Activated naive CD4-positive, alpha-beta T cell treated with anti-CD3 and anti-CD28 coated beads for 36 hours (primary cell): ENCODE measurements around the gene SPG21. TPM values are rescaled to one million over a fixed set of nuclear protein-coding genes. Genes with fewer than 3 reads are reported as not detected.

Experiments
- CTCF ChIA-PET: fragments of 350-600 bp; sonication (Branson Sonifier 250); formaldehyde crosslinking; loops from one replicate; lab custom pipeline; 2021; ENCODE audit warnings: antibody characterized with exemption; lab: Charles Lee
- DNase-seq: peaks from one replicate; pipeline ENCODE4 v3.0.0-alpha.2; 2020
- H3K27ac Mint-ChIP-seq: one replicate; pipeline ENCODE4 v1.8.0; 2021; ENCODE audit warnings: mild to moderate bottlenecking, mixed read lengths
- H3K27me3 Mint-ChIP-seq: one replicate; pipeline ENCODE4 v1.8.0; 2021; ENCODE audit warnings: low read depth, mixed read lengths
- H3K36me3 Mint-ChIP-seq: one replicate; pipeline ENCODE4 v1.8.0; 2021; ENCODE audit warnings: low read depth, mixed read lengths
- H3K4me1 Mint-ChIP-seq: one replicate; pipeline ENCODE4 v1.8.0; 2021; ENCODE audit warnings: low read depth, mixed read lengths
- H3K4me3 Mint-ChIP-seq: one replicate; pipeline ENCODE4 v1.8.0; 2021; ENCODE audit warnings: mild to moderate bottlenecking, moderate library complexity, mixed read lengths
- H3K9me3 Mint-ChIP-seq: one replicate; pipeline ENCODE4 v1.8.0; 2021; ENCODE audit warnings: mixed read lengths
- intact Hi-C: fragments of 100-400 bp; cut with micrococcal nuclease; formaldehyde crosslinking; loops from one replicate; pipeline ENCODE4 v1.15.1; 2023
- total RNA-seq, 2 experiments: library from RNA; stranded (reverse); gene quantifications; one replicate each; pipeline ENCODE4 v1.2.3, GENCODE V29; 2021

SPG21 gene
- total RNA-seq, 2 experiments from 2014 or later: 67.7 to 68.0 TPM

- Mint-ChIP-seq H3K9me3 (no peaks in the 10 kb centered on the region), H3K27me3 (no peaks in the 10 kb centered on the region), H3K27ac (no peak overlapping the region), H3K36me3 (no peaks in the 10 kb centered on the region), H3K4me3 (no peak overlapping the region), H3K4me1 (no peaks in the 10 kb centered on the region)
- intact Hi-C loops: no loop called here
- CTCF ChIA-PET: no interaction called here
- no peak for DNase-seq
Measured at GRCh38 chr15:64930778-64931371, 58.8 kb downstream of the SPG21 start.

DNA sequence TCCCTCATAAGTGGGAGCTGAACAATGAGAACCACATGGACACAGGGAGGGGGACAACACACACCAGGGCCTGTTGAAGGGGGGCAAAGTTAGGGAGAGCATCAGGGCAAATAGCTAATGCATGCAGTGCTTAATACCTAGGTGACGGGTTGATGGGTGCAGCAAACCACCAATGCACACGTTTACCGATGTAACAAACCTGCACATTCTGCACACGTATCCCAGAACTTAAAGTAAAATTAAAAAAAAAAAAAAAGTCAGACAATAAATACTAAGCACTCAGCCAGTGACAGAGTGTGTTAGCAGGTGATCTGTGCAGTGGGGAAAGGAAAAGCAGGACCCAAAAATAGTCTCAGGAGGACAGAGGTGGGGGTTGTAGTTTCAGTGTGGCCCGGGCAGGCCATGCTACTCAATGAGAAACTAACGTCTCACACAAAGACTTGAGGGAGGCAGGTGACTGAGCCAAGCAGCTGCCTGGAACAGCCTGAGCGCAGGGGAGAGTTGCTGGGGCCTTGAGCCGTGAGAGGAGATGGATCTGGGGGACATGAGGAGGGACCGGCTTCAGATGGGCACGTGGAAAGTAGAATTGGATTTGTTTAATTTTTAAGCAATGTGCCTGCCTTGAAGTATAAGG, 59.6 kb downstream of the SPG21 start:
- no peak overlapping the region for H3K4me3 Mint-ChIP-seq
- no peaks in the 10 kb centered on the region for H3K4me1 Mint-ChIP-seq
- CTCF ChIA-PET: no interaction called here
- H3K27me3 Mint-ChIP-seq: no peaks in the 10 kb centered on the region
- intact Hi-C loops: no loop called here
- H3K36me3 Mint-ChIP-seq: no peaks in the 10 kb centered on the region
- DNase-seq: no peak
- H3K9me3 Mint-ChIP-seq: no peaks in the 10 kb centered on the region
- H3K27ac Mint-ChIP-seq: no peak overlapping the region

DNA sequence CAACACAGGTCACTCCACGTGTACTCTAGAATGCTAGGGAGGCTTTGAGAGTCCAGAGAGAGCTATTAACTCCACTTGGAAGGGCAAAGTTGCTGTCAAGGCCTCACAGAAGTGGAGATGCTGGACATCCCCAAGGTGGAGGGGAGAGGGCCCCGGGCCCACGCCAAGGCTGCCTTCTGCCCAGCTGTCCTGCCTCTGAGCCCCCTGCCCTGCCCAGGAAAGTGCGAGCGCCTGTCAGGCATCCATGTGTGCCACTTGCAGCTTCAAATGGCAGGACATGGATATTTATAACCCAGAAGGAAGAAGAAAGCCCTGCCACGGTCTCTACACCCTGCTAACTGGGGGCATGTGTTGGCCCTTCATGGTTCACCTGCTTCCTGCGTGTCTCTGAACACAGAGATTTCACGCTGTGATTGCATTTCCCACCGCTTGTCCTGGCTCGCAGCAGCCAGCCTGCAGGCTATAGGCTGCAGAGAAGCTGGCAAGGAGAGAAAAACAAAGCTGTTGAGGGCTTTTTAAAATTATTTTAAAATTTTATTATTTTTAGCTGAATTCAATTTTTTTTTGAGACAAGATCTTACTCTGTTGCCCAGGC, 61.0 kb downstream of the SPG21 start:
- no peaks in the 10 kb centered on the region for H3K36me3 Mint-ChIP-seq
- no peaks in the 10 kb centered on the region for H3K9me3 Mint-ChIP-seq
- CTCF ChIA-PET: interaction anchor here (0.6 kb wide), 1 partner anchor 76 kb away, joined by 4 read pairs; no protein-coding TSS in a partner anchor
- no peak overlapping the region for H3K27ac Mint-ChIP-seq
- no peaks in the 10 kb centered on the region for H3K27me3 Mint-ChIP-seq
- intact Hi-C loops: no loop called here
- no peaks in the 10 kb centered on the region for H3K4me1 Mint-ChIP-seq
- no peak for DNase-seq
- no peak overlapping the region for H3K4me3 Mint-ChIP-seq

GRCh38 chr15:64926661-64927060, 63.1 kb downstream of the SPG21 start:
- DNase-seq: no peak
- Mint-ChIP-seq H3K27ac (no peak overlapping the region), H3K9me3 (no peaks in the 10 kb centered on the region), H3K36me3 (no peaks in the 10 kb centered on the region), H3K27me3 (no peaks in the 10 kb centered on the region), H3K4me3 (no peak overlapping the region), H3K4me1 (no peaks in the 10 kb centered on the region)
- CTCF ChIA-PET: no interaction called here
- intact Hi-C loops: no loop called here

GRCh38 chr15:64925335-64926330, 64.1 kb downstream of the SPG21 start:
- no peak overlapping the region for H3K4me3 Mint-ChIP-seq
- no peaks in the 10 kb centered on the region for H3K9me3 Mint-ChIP-seq
- intact Hi-C loops: no loop called here
- CTCF ChIA-PET: interaction anchor here (0.6 kb wide), 1 partner anchor 1279 kb away, joined by 4 read pairs; no protein-coding TSS in a partner anchor
- H3K27me3 Mint-ChIP-seq: no peaks in the 10 kb centered on the region
- no peak for DNase-seq
- no peaks in the 10 kb centered on the region for H3K36me3 Mint-ChIP-seq
- H3K27ac Mint-ChIP-seq: no peak overlapping the region
- H3K4me1 Mint-ChIP-seq: no peaks in the 10 kb centered on the region

- Mint-ChIP-seq H3K4me3 (no peak overlapping the region), H3K4me1 (no peaks in the 10 kb centered on the region), H3K27me3 (no peaks in the 10 kb centered on the region), H3K27ac (no peak overlapping the region), H3K36me3 (no peaks in the 10 kb centered on the region), H3K9me3 (no peaks in the 10 kb centered on the region)
- DNase-seq: no peak
- CTCF ChIA-PET: no interaction called here
- intact Hi-C loops: no loop called here
Measured at GRCh38 chr15:64923546-64923945, 66.2 kb downstream of the SPG21 start.

DNA sequence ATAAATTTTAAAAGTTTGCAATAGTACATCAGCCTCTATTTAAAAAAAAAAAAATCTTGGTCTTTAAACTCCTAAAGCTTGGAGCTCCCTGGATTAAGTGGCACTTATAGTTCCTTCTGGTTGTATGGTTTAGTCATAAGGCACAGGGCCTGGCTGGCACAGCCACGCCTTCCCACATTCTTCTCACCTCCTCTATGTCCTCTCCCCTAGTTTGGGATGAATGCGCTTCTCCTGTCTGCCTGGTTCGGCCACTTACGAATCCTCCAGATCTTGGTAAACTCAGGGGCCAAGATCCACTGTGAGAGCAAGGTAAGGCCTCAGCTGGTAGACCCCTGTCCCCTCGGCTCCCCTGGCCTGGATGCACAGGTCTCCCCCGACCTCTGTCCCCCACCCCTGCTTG, 68.0 kb downstream of the SPG21 start:
- CTCF ChIA-PET: no interaction called here
- no peak for DNase-seq
- Mint-ChIP-seq H3K27me3 (no peaks in the 10 kb centered on the region), H3K36me3 (no peaks in the 10 kb centered on the region), H3K9me3 (no peaks in the 10 kb centered on the region), H3K4me1 (no peaks in the 10 kb centered on the region), H3K4me3 (no peak overlapping the region), H3K27ac (no peak overlapping the region)
- intact Hi-C loops: no loop called here

DNA sequence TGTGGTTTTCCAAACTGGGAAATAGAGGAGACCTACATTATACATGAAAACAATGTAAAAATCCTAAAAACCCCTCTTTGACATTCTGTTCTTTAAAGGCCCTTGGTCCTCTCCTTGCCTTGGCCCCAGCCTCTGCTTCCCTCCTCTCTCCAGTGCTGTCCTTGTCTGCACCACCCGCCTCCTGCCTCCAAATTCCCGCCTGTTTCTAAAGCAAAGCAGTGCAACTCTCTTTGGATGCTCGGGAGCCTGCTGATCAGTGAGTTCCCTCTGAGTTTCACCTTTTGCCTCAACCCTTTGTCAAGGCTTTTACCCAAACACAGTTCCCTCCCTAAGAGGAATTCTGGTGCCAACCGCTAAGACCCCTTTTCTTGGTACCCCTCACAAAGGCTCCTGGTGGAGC, 70.0 kb downstream of the SPG21 start:
- CTCF ChIA-PET: interaction anchor here (0.7 kb wide), 1 partner anchor 13 kb away, joined by 3 read pairs; no protein-coding TSS in a partner anchor
- no peak overlapping the region for H3K27ac Mint-ChIP-seq
- no peaks in the 10 kb centered on the region for H3K36me3 Mint-ChIP-seq
- no peaks in the 10 kb centered on the region for H3K27me3 Mint-ChIP-seq
- H3K4me3 Mint-ChIP-seq: no peak overlapping the region
- no peaks in the 10 kb centered on the region for H3K9me3 Mint-ChIP-seq
- DNase-seq: no peak
- intact Hi-C loops: no loop called here
- no peaks in the 10 kb centered on the region for H3K4me1 Mint-ChIP-seq

GRCh38 chr15:64917211-64917610, 72.5 kb downstream of the SPG21 start:
- intact Hi-C loops: no loop called here
- H3K9me3 Mint-ChIP-seq: no peaks in the 10 kb centered on the region
- no peaks in the 10 kb centered on the region for H3K36me3 Mint-ChIP-seq
- no peaks in the 10 kb centered on the region for H3K4me1 Mint-ChIP-seq
- no peak overlapping the region for H3K27ac Mint-ChIP-seq
- no peak overlapping the region for H3K4me3 Mint-ChIP-seq
- H3K27me3 Mint-ChIP-seq: no peaks in the 10 kb centered on the region
- DNase-seq: no peak
- CTCF ChIA-PET: interaction anchor here (0.6 kb wide), 1 partner anchor 136 kb away, joined by 3 read pairs; no protein-coding TSS in a partner anchor

DNA sequence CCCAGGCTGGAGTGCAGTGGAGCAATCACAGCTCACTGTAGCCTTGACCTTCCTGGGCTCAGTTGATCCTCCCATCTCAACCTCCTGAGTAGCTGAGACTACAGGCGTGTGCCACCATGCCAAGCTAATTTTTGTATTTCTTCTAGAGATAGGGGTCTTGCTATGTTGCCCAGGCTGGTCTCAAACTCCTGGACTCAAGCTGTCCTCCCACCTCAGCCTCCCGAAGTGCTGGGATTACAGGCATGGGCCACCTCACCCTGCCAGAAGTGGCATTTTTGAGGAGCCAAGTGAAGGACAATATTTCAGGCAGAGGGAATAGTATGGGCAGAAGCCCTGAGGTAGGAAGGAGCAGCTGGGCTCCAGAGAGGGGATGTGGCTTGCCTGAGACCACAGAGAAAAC, 73.3 kb downstream of the SPG21 start:
- no peaks in the 10 kb centered on the region for H3K36me3 Mint-ChIP-seq
- no peak overlapping the region for H3K4me3 Mint-ChIP-seq
- peaks cover under 1% of the 10 kb centered on the region for H3K4me1 Mint-ChIP-seq
- intact Hi-C loops: no loop called here
- no peak overlapping the region for H3K27ac Mint-ChIP-seq
- CTCF ChIA-PET: interaction anchor here (0.6 to 1.6 kb wide), 4 partner anchors 11 to 402 kb away, joined by 3 to 7 read pairs (median 4); no protein-coding TSS in a partner anchor
- H3K9me3 Mint-ChIP-seq: no peaks in the 10 kb centered on the region
- no peak for DNase-seq
- H3K27me3 Mint-ChIP-seq: peaks cover under 1% of the 10 kb centered on the region

GRCh38 chr15:64915518-64916227, 74.0 kb downstream of the SPG21 start:
- no peak for DNase-seq
- CTCF ChIA-PET: interaction anchor here (0.6 to 1.6 kb wide), 4 partner anchors 10 to 403 kb away, joined by 3 to 7 read pairs (median 4); no protein-coding TSS in a partner anchor
- no peaks in the 10 kb centered on the region for H3K36me3 Mint-ChIP-seq
- H3K27ac Mint-ChIP-seq: no peak overlapping the region
- H3K27me3 Mint-ChIP-seq: peaks cover 7% of the 10 kb centered on the region
- no peaks in the 10 kb centered on the region for H3K9me3 Mint-ChIP-seq
- peaks cover 4% of the 10 kb centered on the region for H3K4me1 Mint-ChIP-seq
- intact Hi-C loops: no loop called here
- H3K4me3 Mint-ChIP-seq: no peak overlapping the region
